HG03575 (cell line): ENCODE measurements around the gene MAP1B.

Source experiments
- ATAC-seq: cut with Tn5 transposase; IDR thresholded peaks from one replicate; pipeline ENCODE4 v1.9.1; 2021; ENCODE audit not compliant: unreplicated experiment, insufficient number of reproducible peaks, low FRiP score; ENCODE audit errors: extremely low read depth

MAP1B gene

DNA sequence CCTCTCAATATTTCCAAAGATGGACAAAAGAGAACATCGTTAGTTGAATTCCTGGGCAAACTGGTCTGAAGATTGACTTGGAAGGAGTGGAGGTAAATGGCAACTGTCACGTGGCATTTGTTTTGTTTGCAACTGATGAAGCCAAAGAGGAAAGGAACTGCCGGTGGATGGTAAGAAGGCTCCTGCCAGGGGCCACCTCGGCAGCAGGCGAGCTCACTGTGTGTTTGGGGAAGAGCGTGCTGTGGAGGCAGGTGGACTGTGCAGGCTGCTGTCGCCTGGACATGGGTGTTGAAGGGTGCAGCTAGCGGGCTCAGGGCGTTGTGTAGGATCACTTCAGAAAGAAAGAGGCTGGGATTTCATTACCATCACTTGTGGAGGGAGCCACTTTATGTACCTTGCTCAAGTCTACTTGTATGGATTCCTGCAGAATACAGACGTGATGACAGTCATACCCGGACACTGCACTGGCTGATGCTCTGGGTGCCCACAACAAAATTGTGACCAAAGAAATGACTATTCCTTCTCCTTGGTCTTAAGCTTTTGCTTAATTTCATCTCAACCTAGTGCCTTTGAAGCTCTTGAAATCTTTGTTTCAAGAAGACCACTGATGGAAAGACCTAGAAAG, 72.7 kb downstream of the MAP1B start:
- ATAC-seq: no peak

- no peak for ATAC-seq
Measured at GRCh38 chr5:72180925-72181324, 73.7 kb downstream of the MAP1B start.

GRCh38 chr5:72182686-72183085, 75.4 kb downstream of the MAP1B start:
- ATAC-seq: no peak

GRCh38 chr5:72183101-72183520, 75.8 kb downstream of the MAP1B start:
- ATAC-seq: no peak

DNA sequence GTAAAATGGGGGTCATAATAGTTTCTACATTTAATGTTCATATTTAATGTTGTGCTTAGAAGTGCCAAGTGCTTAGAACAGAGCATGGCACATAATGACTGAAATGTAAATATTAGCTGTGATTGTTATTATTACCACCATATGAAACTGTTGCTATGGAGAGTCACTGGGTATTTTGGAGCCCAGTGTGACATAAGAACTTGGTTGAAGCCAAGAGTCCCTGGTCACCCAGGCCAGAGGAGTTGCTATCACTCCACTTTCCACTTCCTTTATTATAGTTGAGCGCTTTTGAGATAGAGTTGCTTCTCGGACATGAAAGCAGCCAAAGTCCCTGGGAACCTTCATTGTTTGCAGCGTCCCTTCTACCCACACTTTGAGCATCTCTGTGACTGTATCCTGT, 77.1 kb downstream of the MAP1B start:
- ATAC-seq: no peak

DNA sequence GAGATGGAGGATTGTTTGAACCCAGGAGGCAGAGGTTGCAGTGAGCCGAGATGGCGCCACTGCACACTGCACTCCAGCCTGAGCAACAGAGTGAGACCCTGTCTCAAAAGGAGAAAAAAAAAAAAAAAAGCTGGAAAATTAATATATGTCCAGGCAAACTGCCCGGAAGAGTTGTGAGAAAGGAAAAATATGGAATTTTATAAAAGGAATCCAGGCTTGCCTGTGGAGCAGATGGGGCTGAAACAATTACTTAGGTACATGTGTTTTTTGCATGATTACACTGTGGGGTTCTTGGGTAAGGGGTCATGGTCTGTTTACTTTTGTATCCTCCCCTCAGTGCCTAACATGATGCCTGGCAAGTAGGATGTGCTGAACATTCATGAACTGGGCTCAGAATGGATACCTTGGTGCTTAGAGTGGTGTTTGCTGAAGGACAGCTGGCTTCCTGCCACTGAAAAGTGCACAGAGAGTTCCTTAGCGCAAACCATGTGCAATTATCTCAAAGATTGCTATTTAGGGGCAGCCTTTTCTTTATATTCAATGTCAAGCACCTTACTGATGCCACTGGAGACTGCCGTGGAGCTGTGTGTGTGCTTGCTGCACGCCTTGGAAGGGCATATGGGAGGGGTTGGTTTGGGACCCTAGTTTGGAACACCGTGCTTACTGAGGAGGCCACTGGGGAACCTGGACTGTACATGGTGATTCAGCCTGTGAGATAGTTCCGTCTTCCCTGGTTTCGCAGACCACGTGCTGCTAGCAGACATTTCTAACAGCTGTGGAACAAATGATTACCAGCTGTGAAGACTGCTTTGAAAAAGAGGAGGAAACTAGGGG, 78.4 kb downstream of the MAP1B start:
- ATAC-seq: no peak

DNA sequence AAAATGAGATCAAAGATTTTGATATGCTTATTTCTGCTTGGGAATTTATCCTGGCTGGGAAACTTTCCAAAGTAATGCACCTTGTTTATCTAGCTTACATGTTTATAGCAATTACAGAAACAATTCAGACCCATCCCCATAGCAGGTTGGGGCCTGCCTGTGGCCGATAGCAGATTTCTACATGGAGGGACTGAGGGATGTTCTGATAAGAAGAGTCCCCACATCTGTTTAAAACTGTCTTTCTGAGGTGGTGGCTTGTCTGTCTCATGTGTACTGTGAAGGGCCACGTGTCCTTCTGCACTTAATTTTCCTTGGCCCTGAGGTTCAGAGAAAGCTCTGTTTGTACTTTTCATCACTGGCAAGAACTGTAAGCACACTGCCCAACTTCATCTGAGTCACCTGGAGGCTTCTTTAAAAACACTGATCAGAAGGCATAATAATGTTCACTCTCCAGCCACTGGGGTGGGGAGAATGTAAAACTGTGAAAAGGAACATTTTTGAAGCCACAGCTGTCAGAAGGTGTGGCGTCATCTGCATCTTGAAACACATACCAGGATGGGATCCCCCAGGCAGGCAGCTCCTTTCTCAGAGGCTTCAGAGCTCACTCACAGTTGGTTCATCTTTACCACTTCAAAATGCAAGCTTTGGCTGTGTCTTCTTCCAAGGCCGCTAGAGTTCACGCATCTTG, 80.3 kb downstream of the MAP1B start:
- no peak for ATAC-seq

GRCh38 chr5:72188166-72188565, 80.9 kb downstream of the MAP1B start:
- ATAC-seq: no peak

DNA sequence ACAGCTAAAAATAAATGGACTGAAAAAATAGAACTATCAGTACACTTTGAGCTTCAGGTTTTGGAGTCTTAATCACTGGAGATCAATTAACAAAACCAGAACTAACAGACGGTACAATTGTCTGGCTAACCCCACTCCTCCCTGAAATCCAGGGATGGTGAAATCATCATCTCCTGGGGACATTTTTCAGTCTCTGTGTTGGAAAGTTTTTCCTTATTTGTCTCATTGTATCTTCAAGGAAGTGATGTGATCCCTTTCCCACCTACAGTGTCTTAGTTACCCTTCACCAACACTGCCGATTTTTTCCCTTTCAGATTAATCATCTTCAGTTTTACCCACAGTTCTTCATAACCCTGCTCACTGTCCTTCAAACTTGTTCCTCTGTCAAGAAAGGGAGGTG, 81.9 kb downstream of the MAP1B start:
- no peak for ATAC-seq

DNA sequence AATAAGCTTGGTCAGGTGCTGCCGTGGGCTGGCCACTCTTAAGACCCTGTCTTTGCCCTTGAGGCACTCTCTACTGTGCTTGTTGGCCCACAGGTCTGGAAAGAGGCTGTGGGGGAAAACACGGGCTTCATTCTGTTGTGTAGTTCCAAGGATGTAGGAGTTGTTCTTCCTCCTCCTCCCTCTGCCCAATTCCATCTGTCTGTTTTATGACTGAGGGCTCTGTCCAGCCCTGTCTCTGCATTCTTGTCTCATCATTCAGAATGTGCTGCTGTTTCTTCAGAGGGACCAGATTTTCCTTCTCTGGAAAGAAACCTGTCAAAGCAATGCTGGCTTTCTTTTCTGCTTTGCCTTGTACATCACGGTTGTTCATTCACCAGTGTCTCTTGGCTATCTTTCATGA, 84.1 kb downstream of the MAP1B start:
- ATAC-seq: no peak

DNA sequence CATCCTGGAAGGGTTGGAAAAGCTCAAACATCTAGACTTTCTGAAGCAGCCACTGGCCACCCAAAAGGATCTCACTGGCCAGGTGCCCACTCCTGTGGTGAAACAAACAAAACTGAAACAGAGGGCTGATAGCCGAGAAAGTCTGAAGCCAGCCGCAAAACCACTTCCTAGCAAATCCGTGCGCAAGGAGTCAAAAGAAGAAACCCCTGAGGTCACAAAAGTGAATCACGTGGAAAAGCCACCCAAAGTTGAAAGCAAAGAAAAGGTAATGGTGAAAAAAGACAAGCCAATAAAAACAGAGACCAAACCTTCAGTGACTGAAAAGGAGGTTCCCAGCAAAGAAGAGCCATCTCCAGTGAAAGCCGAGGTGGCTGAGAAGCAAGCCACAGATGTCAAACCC, 87.6 kb downstream of the MAP1B start:
- peak; percentile 75 for ATAC-seq

DNA sequence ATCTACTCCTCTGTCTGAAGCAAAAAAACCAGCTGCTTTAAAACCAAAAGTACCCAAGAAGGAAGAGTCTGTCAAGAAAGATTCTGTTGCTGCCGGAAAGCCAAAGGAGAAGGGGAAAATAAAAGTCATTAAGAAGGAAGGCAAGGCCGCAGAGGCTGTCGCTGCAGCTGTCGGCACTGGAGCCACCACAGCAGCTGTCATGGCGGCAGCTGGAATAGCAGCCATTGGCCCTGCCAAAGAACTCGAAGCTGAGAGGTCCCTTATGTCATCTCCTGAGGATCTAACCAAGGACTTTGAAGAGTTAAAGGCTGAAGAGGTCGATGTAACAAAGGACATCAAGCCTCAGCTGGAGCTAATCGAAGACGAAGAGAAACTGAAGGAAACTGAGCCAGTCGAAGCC, 88.3 kb downstream of the MAP1B start:
- ATAC-seq: no peak

DNA sequence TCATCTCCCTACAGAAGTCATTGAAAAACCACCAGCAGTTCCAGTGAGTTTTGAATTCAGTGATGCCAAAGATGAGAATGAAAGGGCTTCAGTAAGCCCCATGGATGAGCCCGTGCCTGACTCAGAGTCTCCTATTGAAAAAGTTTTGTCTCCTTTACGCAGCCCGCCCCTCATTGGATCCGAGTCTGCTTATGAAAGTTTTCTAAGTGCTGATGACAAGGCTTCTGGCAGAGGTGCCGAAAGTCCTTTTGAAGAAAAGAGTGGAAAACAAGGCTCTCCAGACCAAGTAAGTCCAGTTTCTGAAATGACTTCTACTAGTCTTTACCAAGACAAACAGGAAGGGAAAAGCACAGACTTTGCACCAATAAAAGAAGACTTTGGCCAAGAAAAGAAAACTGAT, 90.1 kb downstream of the MAP1B start:
- ATAC-seq: no peak

- no peak for ATAC-seq
Measured at GRCh38 chr5:72199681-72200080, 92.4 kb downstream of the MAP1B start.

DNA sequence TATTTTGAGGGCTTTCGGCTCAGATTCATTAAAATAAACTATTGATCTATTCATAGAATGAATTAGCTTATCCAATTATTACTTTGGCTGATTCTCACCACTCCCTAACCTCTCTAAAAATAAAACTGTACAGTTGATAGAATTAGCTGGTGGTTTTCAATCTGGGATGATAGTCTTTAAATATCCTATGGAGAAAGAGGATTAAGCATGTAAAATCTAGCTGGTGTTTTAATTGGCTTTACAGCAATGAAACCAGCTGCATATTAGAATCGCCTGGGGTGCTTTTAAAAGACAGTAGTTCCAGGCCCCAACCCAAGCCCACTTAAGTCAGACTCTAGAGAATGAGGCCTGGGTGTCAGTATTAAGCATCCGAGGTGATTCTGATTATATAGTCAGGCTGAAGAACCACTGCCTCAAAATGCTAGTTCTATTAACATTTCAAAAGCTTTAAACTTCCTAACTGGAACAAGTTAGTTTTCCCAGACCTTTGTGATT, 95.1 kb downstream of the MAP1B start:
- no peak for ATAC-seq

GRCh38 chr5:72203251-72203845, 96.1 kb downstream of the MAP1B start:
- no peak for ATAC-seq

- ATAC-seq: no peak
Measured at GRCh38 chr5:72204946-72205345, 97.7 kb downstream of the MAP1B start.

DNA sequence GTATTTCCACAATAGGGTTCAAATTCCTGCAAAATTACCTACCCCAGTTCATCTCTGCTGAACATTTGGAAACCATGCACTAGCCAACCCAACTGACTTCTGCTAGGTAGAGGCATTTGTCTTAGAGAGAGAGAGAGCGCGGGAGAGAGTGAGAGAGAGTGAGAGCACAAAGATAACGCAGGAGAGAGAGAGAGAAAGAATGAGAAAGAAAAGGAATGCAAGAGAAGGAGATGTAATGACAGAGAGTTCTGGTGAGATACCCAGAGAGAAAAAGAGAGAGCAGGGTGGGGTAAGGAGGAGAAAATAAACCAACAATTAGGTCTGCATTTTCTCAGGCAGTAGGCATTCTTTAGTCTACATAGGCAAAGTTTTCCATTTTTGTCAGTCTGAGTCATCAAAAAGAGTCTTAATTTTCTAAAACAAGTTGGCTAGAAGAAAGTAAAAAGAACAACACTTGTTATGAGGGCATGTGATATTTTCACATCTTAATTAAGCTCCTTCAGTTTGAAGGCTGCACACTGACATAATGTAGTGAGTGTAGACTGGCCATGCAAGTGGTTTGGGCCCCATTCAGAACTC, 98.2 kb downstream of the MAP1B start:
- no peak for ATAC-seq

DNA sequence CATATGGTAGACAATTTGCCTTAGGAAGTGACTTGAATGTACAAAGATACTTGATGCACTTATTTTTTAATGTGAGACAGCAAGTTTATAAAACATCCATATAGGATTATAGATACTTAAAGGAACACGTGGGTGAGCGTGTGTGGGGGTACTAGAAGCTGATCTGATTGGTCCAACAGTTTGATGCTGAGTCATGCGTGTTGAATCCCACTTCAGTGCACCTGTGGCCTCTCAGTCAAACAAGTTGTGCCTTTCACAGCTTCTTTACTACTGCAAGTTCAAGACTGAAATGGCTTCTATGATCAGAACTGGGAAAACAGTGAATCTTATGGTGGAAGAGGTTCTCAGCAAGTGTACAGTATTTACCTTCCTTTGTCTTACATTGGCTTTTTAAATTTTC, 98.9 kb downstream of the MAP1B start:
- no peak for ATAC-seq
